H1 (cell line): ENCODE data around the gene GNAI2. TPM values are rescaled to one million over a fixed set of nuclear protein-coding genes. Genes with fewer than 3 reads are reported as not detected.

Experiments
- CREB1 ChIP-seq: IDR thresholded peaks from 2 replicates; pipeline ENCODE4 v1.6.1; 2012; ENCODE audit warnings: inconsistent platforms
- JUND ChIP-seq: IDR thresholded peaks from 2 replicates; pipeline ENCODE4 v1.6.1; 2011; ENCODE audit warnings: mild to moderate bottlenecking, improper control_type of control experiment, low read length
- NANOG ChIP-seq: IDR thresholded peaks from 2 replicates; pipeline ENCODE4 v1.6.1; 2011; ENCODE audit warnings: low read length, low read depth, mild to moderate bottlenecking, inconsistent platforms; ENCODE audit not compliant: insufficient read depth, poor library complexity, severe bottlenecking
- polyA plus RNA-seq, 7 experiments: library from polyadenylated mRNA; depleted of rRNA in 3 of 7; stranded (reverse) in 5 of 7; unstranded in 2 of 7; fragments of >200 nt in 5 of 7; fragments of 200-250 nt in 2 of 7; gene quantifications; 1 replicate in 5 of 7; 2 replicates in 1 of 7; 4 replicates in 1 of 7; pipeline versions ENCODE4 v1.2.1 to v1.2.3, GENCODE V29; 2011 to 2013; ENCODE audit warnings: missing spikeins in 2 of 7, mixed read lengths in 2 of 7
- total RNA-seq: library from RNA; stranded (reverse); fragmentation: NEBNext Ultra II Directional; extraction: Animal tissue kit (Norgen Biotek cat#: 25700); gene quantifications from 2 replicates; pipeline ENCODE4 v1.2.1, GENCODE V29; 2021
- TF ChIP-seq, protein P1 (sequence below): IDR thresholded peaks from 2 replicates; pipeline ENCODE4 v1.6.1; 2011; ENCODE audit warnings: low read depth, mild to moderate bottlenecking, low read length; ENCODE audit not compliant: insufficient read depth

The GNAI2 gene
- total and polyA plus RNA-seq, 2 of the 8 experiments (the other 6 are each of a cell fraction or from before 2014, with no cell fraction given): 168 to 539 TPM

DNA sequence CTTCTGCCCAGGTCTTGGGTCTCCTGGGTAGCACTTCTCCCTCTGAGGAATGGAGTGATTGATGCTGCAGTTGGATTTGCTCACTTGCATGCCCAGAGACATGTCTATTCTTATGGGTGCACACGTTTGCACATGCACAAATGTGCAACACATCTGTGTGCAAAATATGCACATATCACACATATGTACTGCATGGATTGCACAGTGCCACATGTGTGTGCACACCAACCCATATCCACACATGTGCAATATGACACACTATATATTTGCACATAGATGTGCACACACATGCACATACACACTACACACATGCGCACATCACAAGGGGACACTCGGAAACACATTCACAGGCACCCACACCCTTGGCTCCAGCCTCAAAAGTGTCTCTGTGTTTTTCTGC lies 32.3 kb downstream of the GNAI2 start (continued):
- no peak for TF ChIP-seq CREB1
- TF ChIP-seq JUND: no peak
- TF ChIP-seq NANOG: no peak
- TF ChIP-seq, protein P1, sequence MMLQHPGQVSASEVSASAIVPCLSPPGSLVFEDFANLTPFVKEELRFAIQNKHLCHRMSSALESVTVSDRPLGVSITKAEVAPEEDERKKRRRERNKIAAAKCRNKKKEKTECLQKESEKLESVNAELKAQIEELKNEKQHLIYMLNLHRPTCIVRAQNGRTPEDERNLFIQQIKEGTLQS: no peak
